Memory B cell (primary cell): Measurements from ENCODE around the gene HMGA1.

ENCODE experiments used
- ATAC-seq: fragments of 150-1000 bp; cut with Tn5 transposase; 2 replicates; pipeline ENCODE4 v1.10.0; 2021; ENCODE audit warnings: low read depth, mild to moderate bottlenecking, moderate library complexity
- DNase-seq, 2 donors: peaks; one replicate each; pipeline ENCODE4 v3.0.0; 2022; ENCODE audit warnings: low spot score in 2 of 2
- H3K27ac Mint-ChIP-seq: one replicate; pipeline ENCODE4 v1.8.0; 2022; ENCODE audit warnings: mild to moderate bottlenecking, moderate library complexity, mixed read lengths
- H3K27me3 Mint-ChIP-seq: one replicate; pipeline ENCODE4 v1.8.0; 2022; ENCODE audit warnings: mixed read lengths
- H3K36me3 Mint-ChIP-seq: one replicate; pipeline ENCODE4 v1.8.0; 2022; ENCODE audit warnings: mild to moderate bottlenecking, mixed read lengths
- H3K4me1 Mint-ChIP-seq: one replicate; pipeline ENCODE4 v1.8.0; 2022; ENCODE audit warnings: mixed read lengths
- H3K4me3 Mint-ChIP-seq: one replicate; pipeline ENCODE4 v1.8.0; 2022; ENCODE audit warnings: mild to moderate bottlenecking, moderate library complexity, mixed read lengths
- H3K9me3 Mint-ChIP-seq: one replicate; pipeline ENCODE4 v1.8.0; 2022; ENCODE audit warnings: mixed read lengths

The HMGA1 gene

DNA sequence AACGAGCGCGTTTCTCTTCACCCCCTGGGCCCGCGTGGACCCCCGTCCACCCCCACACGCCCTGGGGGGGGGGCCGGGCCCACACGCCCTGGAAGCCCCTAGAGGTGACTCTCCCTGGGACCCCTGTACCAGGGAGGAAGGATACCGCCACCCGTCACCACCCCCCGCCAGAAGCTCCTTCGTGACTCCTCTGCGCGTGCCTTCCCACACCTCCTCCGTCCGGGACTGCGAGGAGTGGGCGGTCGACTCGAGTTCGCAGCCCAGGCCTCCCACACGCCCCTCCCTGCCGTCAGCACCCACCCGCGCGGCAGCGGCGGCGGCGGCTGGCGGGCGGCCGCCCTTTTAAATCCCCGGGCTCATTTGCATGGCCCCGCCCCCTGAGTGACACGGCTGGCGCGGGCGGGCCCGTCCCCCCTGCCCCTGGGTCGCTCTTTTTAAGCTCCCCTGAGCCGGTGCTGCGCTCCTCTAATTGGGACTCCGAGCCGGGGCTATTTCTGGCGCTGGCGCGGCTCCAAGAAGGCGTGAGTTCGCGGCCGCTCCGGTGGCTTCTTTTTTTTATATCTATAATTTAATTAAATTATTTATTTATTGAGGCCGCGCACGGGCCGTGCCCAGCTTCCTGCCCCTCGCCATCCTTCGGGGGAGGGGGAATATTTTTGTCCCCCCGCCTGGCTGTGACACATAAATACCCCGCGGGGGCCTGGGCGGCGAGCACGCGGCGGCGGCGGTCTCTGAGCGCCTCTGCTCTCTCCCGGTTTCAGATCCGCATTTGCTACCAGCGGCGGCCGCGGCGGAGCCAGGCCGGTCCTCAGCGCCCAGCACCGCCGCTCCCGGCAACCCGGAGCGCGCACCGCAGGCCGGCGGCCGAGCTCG is at the start of gene HMGA1:
TSS of gene HMGA1 (plus strand) at position 431 of the 873 bp plus-strand sequence. CDS start 3,908 bp downstream, outside the sequence.
- DNase-seq = peak; percentile 84 to 88
- Mint-ChIP-seq H3K27ac (peak within 1 kb of the TSS; percentile 99), H3K4me1 (peaks cover 19% of the 10 kb centered on the region), H3K27me3 (no peaks in the 10 kb centered on the region), H3K4me3 (peak within 1 kb of the TSS; percentile 92), H3K36me3 (peaks cover 5% of the 10 kb centered on the region), H3K9me3 (no peaks in the 10 kb centered on the region)
- ATAC-seq = peak; percentile 78

DNA sequence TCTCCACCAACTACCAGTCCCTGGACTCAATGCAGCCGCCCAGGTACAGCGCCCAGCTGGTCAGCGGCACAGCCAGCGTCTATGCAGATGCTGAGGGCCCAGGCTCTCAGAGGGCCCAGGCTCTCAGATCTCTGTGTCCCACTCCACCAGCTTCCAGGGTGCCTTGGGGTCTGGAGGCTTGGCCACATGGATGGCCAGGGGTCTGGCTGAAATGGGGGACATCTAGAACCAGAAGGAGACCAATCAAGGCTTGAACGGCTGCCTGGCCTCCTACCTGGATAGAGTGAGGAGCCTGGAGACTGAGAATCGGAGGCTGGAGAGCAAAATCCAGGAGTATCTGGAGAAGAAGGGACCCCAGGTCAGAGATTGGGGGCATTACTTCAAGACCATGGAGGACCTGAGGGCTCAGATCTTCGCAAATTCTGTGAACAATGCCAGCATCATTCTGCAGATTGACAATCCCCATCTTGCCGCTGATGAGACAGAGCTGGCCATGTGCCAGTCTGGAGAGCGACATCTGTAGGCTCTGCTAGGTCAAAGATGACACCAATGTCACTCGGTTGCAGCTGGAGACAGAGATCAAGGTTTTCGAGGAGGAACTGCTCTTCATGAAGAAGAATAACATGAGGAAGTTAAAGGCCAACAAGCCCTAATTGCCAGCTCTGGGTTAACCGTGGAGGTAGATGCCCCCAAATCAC is 46.7 kb upstream of the HMGA1 start:
- no peaks in the 10 kb centered on the region for H3K36me3 Mint-ChIP-seq
- H3K9me3 Mint-ChIP-seq = no peaks in the 10 kb centered on the region
- peak overlapping the region; percentile 75 for H3K27ac Mint-ChIP-seq
- peak; percentile 44 to 65 for DNase-seq
- peak; percentile 99 for ATAC-seq
- no peaks in the 10 kb centered on the region for H3K27me3 Mint-ChIP-seq
- H3K4me1 Mint-ChIP-seq = peaks cover 6% of the 10 kb centered on the region
- H3K4me3 Mint-ChIP-seq = no peak overlapping the region

- no peaks in the 10 kb centered on the region for H3K9me3 Mint-ChIP-seq
- DNase-seq = no peak
- H3K4me3 Mint-ChIP-seq = no peak overlapping the region
- H3K27me3 Mint-ChIP-seq = no peaks in the 10 kb centered on the region
- H3K27ac Mint-ChIP-seq = peak overlapping the region; percentile 75
- no peaks in the 10 kb centered on the region for H3K36me3 Mint-ChIP-seq
- no peak for ATAC-seq
- peaks cover 6% of the 10 kb centered on the region for H3K4me1 Mint-ChIP-seq
Observed at GRCh38 chr6:34190504-34191122, 46.1 kb upstream of the HMGA1 start.

DNA sequence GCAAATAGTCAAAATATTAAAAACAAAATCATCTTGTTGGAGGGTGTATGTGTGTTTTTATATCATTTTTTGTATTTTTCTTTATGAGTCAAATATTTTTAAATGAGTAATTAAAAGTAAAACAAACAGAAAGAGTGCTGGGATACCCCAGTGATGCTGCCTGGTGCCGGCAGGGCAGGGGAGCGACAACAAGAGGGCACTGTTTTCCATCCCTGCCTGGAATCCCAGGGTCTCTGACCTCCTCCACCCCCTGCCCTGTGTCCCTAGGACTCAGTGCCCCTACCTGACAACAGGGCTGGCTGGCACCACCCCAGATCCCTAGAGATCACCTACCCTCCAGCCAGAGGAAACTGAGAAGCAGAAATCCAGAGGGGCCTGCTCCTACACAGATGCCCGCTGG is 41.9 kb upstream of the HMGA1 start:
- no peak for ATAC-seq
- Mint-ChIP-seq H3K36me3 (no peaks in the 10 kb centered on the region), H3K4me3 (no peak overlapping the region), H3K27ac (no peak overlapping the region), H3K27me3 (no peaks in the 10 kb centered on the region), H3K4me1 (peaks cover 6% of the 10 kb centered on the region), H3K9me3 (no peaks in the 10 kb centered on the region)
- DNase-seq = no peak

DNA sequence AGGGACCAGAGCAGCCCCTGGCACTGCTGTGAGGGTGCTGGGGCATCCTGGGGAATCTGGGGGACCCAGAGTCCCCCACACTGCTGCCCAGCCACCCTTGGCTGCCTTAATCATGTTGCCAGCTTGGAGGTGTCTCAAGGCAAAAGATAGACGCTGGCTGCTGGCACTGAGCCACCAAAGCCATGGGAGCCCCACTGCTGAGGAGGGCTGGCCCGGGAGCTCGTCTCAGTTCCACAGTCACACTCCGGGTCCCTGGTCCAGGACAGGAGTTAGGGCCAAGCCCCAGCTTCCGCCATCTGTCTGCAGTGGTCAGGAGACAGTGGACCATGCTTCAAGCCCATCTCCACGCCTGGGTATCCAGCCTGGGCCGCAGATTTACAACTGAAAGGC is 41.0 kb upstream of the HMGA1 start:
- no peak overlapping the region for H3K4me3 Mint-ChIP-seq
- no peak overlapping the region for H3K27ac Mint-ChIP-seq
- H3K4me1 Mint-ChIP-seq = no peaks in the 10 kb centered on the region
- ATAC-seq (no peak), DNase-seq (peak in 1 of 2 donors; percentile 26)
- H3K36me3 Mint-ChIP-seq = no peaks in the 10 kb centered on the region
- no peaks in the 10 kb centered on the region for H3K9me3 Mint-ChIP-seq
- H3K27me3 Mint-ChIP-seq = no peaks in the 10 kb centered on the region

GRCh38 chr6:34196116-34196832 is 40.4 kb upstream of the HMGA1 start:
- Mint-ChIP-seq H3K27ac (no peak overlapping the region), H3K36me3 (no peaks in the 10 kb centered on the region), H3K27me3 (no peaks in the 10 kb centered on the region), H3K4me3 (peak overlapping the region; percentile 91), H3K4me1 (no peaks in the 10 kb centered on the region), H3K9me3 (no peaks in the 10 kb centered on the region)
- ATAC-seq (peak; percentile 99), DNase-seq (peak; percentile 94 to 96)

- H3K4me1 Mint-ChIP-seq = no peaks in the 10 kb centered on the region
- no peak for ATAC-seq
Observed at GRCh38 chr6:34196833-34197195, 39.9 kb upstream of the HMGA1 start.

DNA sequence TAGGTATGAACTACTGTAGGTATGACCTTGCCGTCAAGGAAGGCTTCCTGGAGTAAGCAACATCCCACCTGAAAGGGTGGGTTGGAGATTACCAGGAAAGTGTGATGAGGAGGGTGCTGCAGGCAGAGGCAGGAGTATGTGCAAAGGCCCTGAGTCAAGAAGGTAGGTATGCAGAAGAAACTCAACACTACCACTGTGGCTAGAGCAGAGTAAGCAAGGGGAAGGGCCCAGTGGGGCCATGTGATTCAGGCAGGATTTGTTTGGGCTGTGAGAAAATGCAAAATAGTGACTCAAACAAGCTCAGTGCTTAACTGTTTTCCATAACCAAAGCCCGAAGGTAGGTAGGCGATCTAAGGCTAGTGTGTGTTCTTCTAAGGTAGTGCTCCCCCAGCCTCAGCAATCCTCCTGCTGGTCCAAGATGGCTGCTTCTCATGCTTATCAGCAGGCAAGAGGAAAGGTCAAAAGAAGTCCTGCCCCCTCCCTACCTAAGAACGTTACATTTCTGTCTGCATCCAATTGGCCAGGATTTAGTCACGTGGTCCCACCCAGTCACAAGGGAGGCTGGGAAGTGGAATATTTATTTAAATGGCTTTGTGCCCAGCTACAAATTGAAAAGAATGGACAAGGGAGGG is 36.2 kb upstream of the HMGA1 start:
- ATAC-seq = no peak
- no peaks in the 10 kb centered on the region for H3K27me3 Mint-ChIP-seq
- H3K4me3 Mint-ChIP-seq = no peak overlapping the region
- H3K36me3 Mint-ChIP-seq = no peaks in the 10 kb centered on the region
- H3K9me3 Mint-ChIP-seq = no peaks in the 10 kb centered on the region
- DNase-seq = no peak
- no peaks in the 10 kb centered on the region for H3K4me1 Mint-ChIP-seq
- H3K27ac Mint-ChIP-seq = no peak overlapping the region

More at GRCh38 chr6:34196833-34197195, 39.9 kb upstream of the HMGA1 start:
- no peaks in the 10 kb centered on the region for H3K36me3 Mint-ChIP-seq
- H3K9me3 Mint-ChIP-seq = no peaks in the 10 kb centered on the region
- DNase-seq = no peak
- no peaks in the 10 kb centered on the region for H3K27me3 Mint-ChIP-seq
- no peak overlapping the region for H3K27ac Mint-ChIP-seq
- H3K4me3 Mint-ChIP-seq = peak overlapping the region; percentile 91

GRCh38 chr6:34201455-34202107 is 35.1 kb upstream of the HMGA1 start:
- no peak overlapping the region for H3K4me3 Mint-ChIP-seq
- H3K9me3 Mint-ChIP-seq = no peaks in the 10 kb centered on the region

DNA sequence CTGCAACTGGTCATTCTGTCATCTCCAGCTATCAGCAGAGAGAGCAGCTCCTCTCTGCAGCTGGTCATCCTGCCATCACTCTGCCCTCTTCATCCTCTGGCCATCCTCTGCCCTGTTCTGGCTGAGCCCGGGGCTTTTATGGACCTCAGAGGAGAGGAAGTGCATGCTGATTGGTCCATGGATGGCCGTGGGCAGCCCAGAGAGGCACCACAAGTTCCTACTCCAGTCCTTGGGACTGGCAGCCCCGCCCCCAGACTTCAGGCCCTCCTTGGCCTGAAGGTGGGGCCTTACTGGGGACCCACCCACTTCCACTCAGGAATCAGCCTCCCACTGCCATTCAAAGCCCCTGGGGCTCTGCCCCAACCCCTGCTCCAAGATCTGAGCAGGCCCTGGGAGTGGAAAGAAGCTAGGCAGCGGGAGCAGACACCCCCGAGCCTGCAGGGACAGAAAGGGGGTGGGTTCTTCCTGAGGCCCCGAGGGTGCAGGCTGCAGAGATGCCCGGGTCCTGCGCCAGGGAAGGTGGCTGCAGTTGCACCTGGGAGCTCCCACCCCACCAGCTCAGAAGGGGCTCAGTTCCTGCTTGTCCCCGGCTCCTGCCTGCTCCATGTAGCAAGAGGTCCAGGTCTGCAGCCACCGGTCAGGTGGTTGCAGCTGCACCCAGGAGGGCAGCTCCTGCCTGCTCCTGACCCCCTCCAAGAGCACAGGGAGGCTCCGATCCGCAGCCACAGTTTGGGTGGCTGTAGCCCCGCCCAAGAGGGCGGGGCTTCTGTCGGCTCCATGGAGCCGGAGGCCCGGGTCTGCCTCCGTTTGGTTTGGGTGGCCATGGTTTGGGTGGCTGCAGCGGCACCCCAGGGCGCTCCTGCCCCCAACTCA is 34.1 kb upstream of the HMGA1 start:
- ATAC-seq (no peak), DNase-seq (no peak)
- Mint-ChIP-seq H3K27me3 (no peaks in the 10 kb centered on the region), H3K9me3 (no peaks in the 10 kb centered on the region), H3K27ac (no peak overlapping the region), H3K36me3 (no peaks in the 10 kb centered on the region), H3K4me3 (no peak overlapping the region), H3K4me1 (no peaks in the 10 kb centered on the region)

More at GRCh38 chr6:34201455-34202107, 35.1 kb upstream of the HMGA1 start:
- H3K36me3 Mint-ChIP-seq = no peaks in the 10 kb centered on the region
- H3K4me1 Mint-ChIP-seq = no peaks in the 10 kb centered on the region
- ATAC-seq (no peak), DNase-seq (no peak)
- no peaks in the 10 kb centered on the region for H3K27me3 Mint-ChIP-seq
- no peak overlapping the region for H3K27ac Mint-ChIP-seq

- Mint-ChIP-seq H3K4me3 (no peak overlapping the region), H3K27me3 (no peaks in the 10 kb centered on the region), H3K27ac (no peak overlapping the region), H3K9me3 (no peaks in the 10 kb centered on the region), H3K4me1 (no peaks in the 10 kb centered on the region), H3K36me3 (no peaks in the 10 kb centered on the region)
- ATAC-seq = no peak
- DNase-seq = no peak
Observed at GRCh38 chr6:34204693-34205092, 32.0 kb upstream of the HMGA1 start.

DNA sequence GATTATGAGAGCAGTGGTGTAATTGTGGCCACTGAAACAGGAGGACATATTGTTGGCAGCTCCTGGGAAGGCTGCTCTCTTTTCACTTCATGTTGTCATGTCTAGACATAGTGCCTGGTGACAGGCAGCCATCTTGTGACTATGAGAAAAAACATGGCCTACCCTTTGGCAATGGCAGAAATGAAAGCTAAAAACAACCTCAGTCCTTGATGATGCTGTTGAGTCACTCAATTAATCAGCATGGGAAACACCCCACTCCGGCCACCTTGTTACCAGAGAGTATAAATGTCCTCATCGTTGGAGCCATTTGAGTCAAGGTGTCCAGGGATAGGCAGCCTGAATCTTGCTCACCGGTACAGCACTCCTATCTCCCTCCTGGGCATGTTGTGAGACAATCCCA is 31.2 kb upstream of the HMGA1 start:
- DNase-seq (no peak), ATAC-seq (no peak)
- no peaks in the 10 kb centered on the region for H3K27me3 Mint-ChIP-seq
- no peaks in the 10 kb centered on the region for H3K4me1 Mint-ChIP-seq
- no peaks in the 10 kb centered on the region for H3K36me3 Mint-ChIP-seq
- no peak overlapping the region for H3K27ac Mint-ChIP-seq
- H3K4me3 Mint-ChIP-seq = no peak overlapping the region
- no peaks in the 10 kb centered on the region for H3K9me3 Mint-ChIP-seq
